Hepatocyte (in vitro differentiated cells): ENCODE measurements around the gene HJURP. TPM values are rescaled to one million over a fixed set of nuclear protein-coding genes. Genes with fewer than 3 reads are reported as not detected.

ENCODE experiments used
- DNase-seq: peaks from one replicate; pipeline ENCODE4 v3.0.0-alpha.2; 2016; ENCODE audit warnings: low spot score
- H2AFZ ChIP-seq: fragments of 200-600 bp; sonication (generic); 2 replicates; pipeline ENCODE4 v1.6.0; 2016; ENCODE audit warnings: antibody characterized with exemption, mild to moderate bottlenecking
- H3K27ac ChIP-seq: fragments of 200-600 bp; sonication (generic); 2 replicates; pipeline ENCODE4 v1.5.1; 2016; ENCODE audit warnings: mild to moderate bottlenecking
- H3K27me3 ChIP-seq: fragments of 200-600 bp; sonication (generic); 2 replicates; pipeline ENCODE4 v1.6.1; 2016
- H3K36me3 ChIP-seq: fragments of 200-600 bp; sonication (generic); replicated peaks from 2 replicates; pipeline ENCODE4 v1.5.1; 2016; ENCODE audit warnings: low read depth; ENCODE audit not compliant: insufficient read depth
- H3K4me1 ChIP-seq: fragments of 200-600 bp; sonication (generic); 2 replicates; pipeline ENCODE4 v1.5.1; 2016; ENCODE audit warnings: mild to moderate bottlenecking, moderate library complexity; ENCODE audit not compliant: insufficient read depth
- H3K4me2 ChIP-seq: fragments of 200-600 bp; sonication (generic); 2 replicates; pipeline ENCODE4 v1.6.0; 2016
- H3K4me3 ChIP-seq: fragments of 200-600 bp; sonication (generic); 2 replicates; pipeline ENCODE4 v1.5.1; 2016; ENCODE audit warnings: mild to moderate bottlenecking
- H3K79me2 ChIP-seq: fragments of 200-600 bp; sonication (generic); 2 replicates; pipeline ENCODE4 v1.6.0; 2017; ENCODE audit warnings: mild to moderate bottlenecking
- H3K9me2 ChIP-seq: fragments of 200-600 bp; sonication (generic); replicated peaks from 2 replicates; pipeline ENCODE4 v1.6.0; 2017; ENCODE audit warnings: mild to moderate bottlenecking; ENCODE audit not compliant: insufficient read depth
- H3K9me3 ChIP-seq: fragments of 200-600 bp; sonication (generic); 2 replicates; pipeline ENCODE4 v1.5.1; 2016; ENCODE audit warnings: low read depth, mild to moderate bottlenecking
- H4K20me1 ChIP-seq: fragments of 200-600 bp; sonication (generic); 2 replicates; pipeline ENCODE4 v1.6.0; 2016; ENCODE audit warnings: mild to moderate bottlenecking; ENCODE audit not compliant: insufficient read depth, poor library complexity, severe bottlenecking
- EZH2 ChIP-seq: fragments of 200-600 bp; sonication (generic); IDR thresholded peaks from 2 replicates; pipeline ENCODE4 v1.6.1; 2016; ENCODE audit warnings: antibody characterized with exemption, mild to moderate bottlenecking, borderline replicate concordance
- EZH2phosphoT487 ChIP-seq: fragments of 200-600 bp; sonication (generic); IDR thresholded peaks from one replicate; pipeline ENCODE4 v1.6.1; 2018; ENCODE audit warnings: antibody characterized with exemption, mild to moderate bottlenecking, low read depth, moderate library complexity; ENCODE audit not compliant: unreplicated experiment, severe bottlenecking
- WGBS: methylation state at CpG from one replicate; pipeline ENCODE4 v1.1.6; 2016; ENCODE audit warnings: low lambda C conversion rate; ENCODE audit errors: missing lambda C conversion rate; 5-methylcytosine and 5-hydroxymethylcytosine counted together
- polyA plus RNA-seq: library from polyadenylated mRNA; unstranded; fragments of >200 nt; fragmentation: Nextera tagmentation; extraction: Ambion mirVana; gene quantifications from 2 replicates; pipeline ENCODE4 v1.2.1, GENCODE V29; 2016
- total RNA-seq: library from RNA; depleted of rRNA; stranded (reverse); fragments of >200 nt; gene quantifications from 2 replicates; pipeline ENCODE4 v1.2.3, GENCODE V29; 2014
- TF ChIP-seq, protein P1 (sequence below): fragments of 200-600 bp; sonication (generic); IDR thresholded peaks from 2 replicates; pipeline ENCODE4 v1.5.1; 2016; ENCODE audit warnings: antibody characterized with exemption, mild to moderate bottlenecking; ENCODE audit not compliant: poor library complexity

HJURP gene
- total and polyA plus RNA-seq, 2 experiments from 2014 or later = 2.7 to 5.0 TPM

DNA sequence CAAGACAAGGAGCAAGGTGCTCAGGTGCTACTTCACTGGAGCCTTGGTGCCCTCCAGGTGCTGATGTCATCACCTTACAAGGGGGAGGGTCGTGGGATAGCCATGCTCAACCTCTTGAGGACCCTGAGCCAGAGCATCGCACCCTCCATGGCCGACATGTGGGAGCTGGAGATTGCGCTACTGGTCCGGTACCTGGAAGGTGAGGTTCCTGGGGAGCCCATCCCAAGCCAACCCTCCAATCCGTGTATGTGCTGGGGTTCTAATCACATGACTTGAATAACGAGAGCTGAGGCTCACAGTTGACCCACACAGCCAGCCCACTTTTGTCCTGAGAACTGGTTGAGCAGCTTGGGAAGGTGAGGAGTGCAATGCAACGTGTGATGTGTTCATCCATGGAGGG, 50.3 kb downstream of the HJURP start:
- TF ChIP-seq EZH2 = no peak
- TF ChIP-seq, protein P1, sequence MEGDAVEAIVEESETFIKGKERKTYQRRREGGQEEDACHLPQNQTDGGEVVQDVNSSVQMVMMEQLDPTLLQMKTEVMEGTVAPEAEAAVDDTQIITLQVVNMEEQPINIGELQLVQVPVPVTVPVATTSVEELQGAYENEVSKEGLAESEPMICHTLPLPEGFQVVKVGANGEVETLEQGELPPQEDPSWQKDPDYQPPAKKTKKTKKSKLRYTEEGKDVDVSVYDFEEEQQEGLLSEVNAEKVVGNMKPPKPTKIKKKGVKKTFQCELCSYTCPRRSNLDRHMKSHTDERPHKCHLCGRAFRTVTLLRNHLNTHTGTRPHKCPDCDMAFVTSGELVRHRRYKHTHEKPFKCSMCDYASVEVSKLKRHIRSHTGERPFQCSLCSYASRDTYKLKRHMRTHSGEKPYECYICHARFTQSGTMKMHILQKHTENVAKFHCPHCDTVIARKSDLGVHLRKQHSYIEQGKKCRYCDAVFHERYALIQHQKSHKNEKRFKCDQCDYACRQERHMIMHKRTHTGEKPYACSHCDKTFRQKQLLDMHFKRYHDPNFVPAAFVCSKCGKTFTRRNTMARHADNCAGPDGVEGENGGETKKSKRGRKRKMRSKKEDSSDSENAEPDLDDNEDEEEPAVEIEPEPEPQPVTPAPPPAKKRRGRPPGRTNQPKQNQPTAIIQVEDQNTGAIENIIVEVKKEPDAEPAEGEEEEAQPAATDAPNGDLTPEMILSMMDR = no peak
- no peak for TF ChIP-seq EZH2phosphoT487
- no peaks in the 10 kb centered on the region for H3K9me2 ChIP-seq
- DNase-seq = no peak
- no peaks in the 10 kb centered on the region for H3K9me3 ChIP-seq
- H2AFZ ChIP-seq = no peak overlapping the region
- no peak overlapping the region for H3K27ac ChIP-seq
- H3K4me3 ChIP-seq = no peak overlapping the region
- no peaks in the 10 kb centered on the region for H3K36me3 ChIP-seq
- H3K79me2 ChIP-seq = no peaks in the 10 kb centered on the region
- H3K4me2 ChIP-seq = no peak overlapping the region
- no peaks in the 10 kb centered on the region for H3K27me3 ChIP-seq
- H3K4me1 ChIP-seq = no peaks in the 10 kb centered on the region
- no peaks in the 10 kb centered on the region for H4K20me1 ChIP-seq
- 68% methylated on average over 8 of the region's 8 CpGs for WGBS

DNA sequence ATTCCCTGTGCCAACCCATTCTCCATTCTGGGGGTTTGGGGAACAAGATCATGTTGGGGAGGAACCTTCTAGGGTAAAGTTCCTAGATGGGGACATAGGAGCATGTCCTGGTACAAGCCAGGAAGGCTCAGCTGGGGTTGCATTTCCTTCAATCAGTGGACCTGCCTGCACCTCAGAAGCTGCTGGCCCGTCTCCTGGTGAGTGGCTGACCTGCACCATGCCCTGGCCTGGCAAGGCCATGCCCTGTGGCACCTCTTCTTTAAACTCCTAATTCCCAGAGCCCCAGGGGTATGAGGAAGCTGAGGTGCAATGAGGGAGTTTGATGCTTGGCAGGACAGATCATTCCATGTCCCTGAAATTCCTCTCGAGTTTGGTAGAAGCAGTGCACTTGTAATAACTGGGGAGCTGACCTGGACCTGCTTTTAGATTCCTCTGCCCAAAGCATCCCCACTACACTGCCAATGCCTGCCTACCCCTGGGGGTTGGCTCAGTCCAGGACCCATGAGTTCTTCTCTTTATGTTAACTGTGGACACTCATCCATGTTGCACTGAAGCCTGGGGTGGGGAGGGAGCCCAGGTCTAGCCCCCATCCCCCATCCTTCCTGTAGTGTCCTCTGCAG, 50.9 kb downstream of the HJURP start:
- H3K27ac ChIP-seq = no peak overlapping the region
- TF ChIP-seq, protein P1 = no peak
- no peak for TF ChIP-seq EZH2
- TF ChIP-seq EZH2phosphoT487 = no peak
- H3K79me2 ChIP-seq = no peaks in the 10 kb centered on the region
- H3K4me2 ChIP-seq = no peak overlapping the region
- no peaks in the 10 kb centered on the region for H3K4me1 ChIP-seq
- no peaks in the 10 kb centered on the region for H3K9me3 ChIP-seq
- 81% methylated on average over 2 of the region's 2 CpGs for WGBS
- no peaks in the 10 kb centered on the region for H3K36me3 ChIP-seq
- no peaks in the 10 kb centered on the region for H3K9me2 ChIP-seq
- no peaks in the 10 kb centered on the region for H3K27me3 ChIP-seq
- H3K4me3 ChIP-seq = no peak overlapping the region
- no peaks in the 10 kb centered on the region for H4K20me1 ChIP-seq
- DNase-seq = no peak
- no peak overlapping the region for H2AFZ ChIP-seq

DNA sequence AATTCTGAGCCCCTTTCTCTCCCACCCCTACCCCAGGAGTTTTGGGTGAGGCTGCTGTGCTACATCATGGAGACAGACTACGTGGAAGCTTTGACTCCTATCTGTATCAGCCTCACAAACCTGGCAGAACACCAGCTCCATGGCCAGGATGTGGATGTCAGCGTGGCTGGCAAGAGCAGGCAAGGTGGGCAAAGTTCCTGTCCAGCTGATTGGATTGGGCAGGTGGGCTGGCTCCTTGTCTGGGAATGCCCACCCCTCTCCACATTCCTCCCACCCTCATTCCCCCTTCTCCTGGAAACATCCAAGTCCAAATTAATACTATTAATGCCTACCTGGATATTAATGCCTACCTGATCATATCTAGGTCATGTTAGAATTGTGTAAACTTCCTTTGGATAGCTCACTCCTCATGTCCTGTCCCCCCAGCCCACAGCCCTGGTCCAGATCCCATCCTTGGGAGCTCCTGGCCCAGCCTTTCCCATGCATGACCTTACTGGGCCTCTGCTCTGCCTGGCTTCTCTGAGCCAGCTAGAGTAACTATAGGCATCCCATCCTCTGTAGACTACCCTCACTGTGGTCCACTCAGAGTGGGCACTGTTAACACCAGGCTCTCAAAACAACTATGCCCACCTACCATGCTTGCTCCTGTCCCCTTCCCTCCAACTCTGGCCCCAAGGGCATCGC, 52.1 kb downstream of the HJURP start:
- Histone ChIP-seq H3K27ac (no peak overlapping the region), H2AFZ (no peak overlapping the region), H3K27me3 (no peaks in the 10 kb centered on the region), H3K9me2 (no peaks in the 10 kb centered on the region), H4K20me1 (no peaks in the 10 kb centered on the region), H3K4me3 (no peak overlapping the region), H3K36me3 (no peaks in the 10 kb centered on the region), H3K4me2 (no peak overlapping the region), H3K9me3 (no peaks in the 10 kb centered on the region), H3K79me2 (no peaks in the 10 kb centered on the region), H3K4me1 (no peaks in the 10 kb centered on the region)
- no peak for DNase-seq
- TF ChIP-seq EZH2phosphoT487 = no peak
- TF ChIP-seq, protein P1 = no peak
- no peak for TF ChIP-seq EZH2
- 74% methylated on average over 3 of the region's 3 CpGs for WGBS
